CD4-positive, alpha-beta T cell treated with Interferon gamma for 1 hour (primary cell): ENCODE measurements around the gene ZIC4.

Experiments
- DNase-seq: peaks from one replicate; pipeline ENCODE4 v3.0.0-alpha.2; 2020

ZIC4 gene

GRCh38 chr3:147368561-147369221, 37.7 kb downstream of the ZIC4 start:
- no peak for DNase-seq

DNA sequence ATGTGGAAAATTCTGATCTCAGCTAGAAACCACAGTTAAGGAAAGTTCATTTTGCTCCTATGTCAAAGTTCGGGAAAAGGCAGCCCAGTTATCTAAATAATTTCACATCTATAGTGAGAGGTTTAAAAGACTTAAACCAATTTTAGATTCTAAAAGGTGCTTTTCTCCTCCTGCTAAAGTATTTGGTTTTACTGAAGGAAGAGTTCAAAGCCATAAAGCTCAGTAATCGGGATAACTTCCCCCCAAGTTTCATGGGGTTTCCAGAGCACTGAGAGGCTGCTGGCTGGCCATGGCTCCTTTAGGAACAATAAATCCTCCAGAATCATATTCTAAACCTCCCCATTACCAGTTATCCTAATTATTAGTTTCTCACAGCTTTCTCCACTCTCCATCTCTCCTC, 38.2 kb downstream of the ZIC4 start:
- no peak for DNase-seq

GRCh38 chr3:147367676-147368075, 38.7 kb downstream of the ZIC4 start:
- DNase-seq, result no peak

GRCh38 chr3:147365196-147366115, 40.9 kb downstream of the ZIC4 start:
- no peak for DNase-seq

GRCh38 chr3:147364771-147365170, 41.6 kb downstream of the ZIC4 start:
- no peak for DNase-seq

DNA sequence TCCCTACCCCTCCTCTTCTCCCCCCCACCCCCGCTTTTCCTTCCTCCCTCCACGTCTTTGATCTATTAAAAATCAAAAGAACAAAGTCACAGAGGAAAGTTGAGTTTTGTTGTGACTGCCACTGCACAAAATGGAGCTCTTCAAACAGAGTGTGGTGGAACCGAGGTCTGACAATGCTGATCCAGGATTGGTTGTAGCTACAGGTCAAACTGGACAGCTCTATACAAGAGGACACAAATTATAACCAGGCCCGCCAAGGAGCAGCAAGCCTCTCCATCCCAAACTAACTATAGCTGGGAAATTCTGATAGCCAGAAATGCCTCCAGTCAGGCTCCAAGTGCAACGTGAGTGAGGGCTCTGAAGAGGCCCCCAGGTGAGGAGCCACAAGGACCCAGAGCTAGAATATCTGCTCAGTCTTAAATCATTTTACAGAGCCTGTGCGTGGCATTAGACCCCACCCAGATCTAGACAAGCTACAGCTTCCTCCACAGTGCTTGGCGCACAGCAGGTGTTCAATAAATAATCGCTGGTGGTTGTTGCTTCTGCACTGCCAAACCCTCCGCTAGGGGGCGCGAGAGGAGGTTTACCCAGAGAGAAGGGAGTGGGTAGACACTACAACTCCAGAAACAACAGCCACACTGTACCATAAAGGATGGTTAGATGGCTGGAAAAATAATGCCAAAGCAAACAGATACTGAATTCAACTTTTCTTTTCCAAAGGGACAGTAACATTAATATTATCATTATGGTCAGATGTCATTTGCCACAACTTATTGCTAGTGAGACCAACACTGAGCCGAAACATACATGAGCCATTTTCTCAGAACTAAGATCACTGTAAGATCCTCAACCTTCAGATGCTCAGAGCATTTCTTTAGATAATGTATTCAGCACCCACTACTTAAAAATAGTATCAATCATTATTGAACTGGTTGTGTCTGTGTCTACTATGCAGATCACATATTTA, 44.6 kb downstream of the ZIC4 start:
- no peak for DNase-seq

- DNase-seq, result no peak
These were observed 45.5 kb downstream of the ZIC4 start for GRCh38 chr3:147360646-147361453.

- DNase-seq, result no peak
These were observed 46.3 kb downstream of the ZIC4 start for GRCh38 chr3:147360051-147360439.

- DNase-seq, result no peak
These were observed 46.9 kb downstream of the ZIC4 start for GRCh38 chr3:147359177-147360050.

DNA sequence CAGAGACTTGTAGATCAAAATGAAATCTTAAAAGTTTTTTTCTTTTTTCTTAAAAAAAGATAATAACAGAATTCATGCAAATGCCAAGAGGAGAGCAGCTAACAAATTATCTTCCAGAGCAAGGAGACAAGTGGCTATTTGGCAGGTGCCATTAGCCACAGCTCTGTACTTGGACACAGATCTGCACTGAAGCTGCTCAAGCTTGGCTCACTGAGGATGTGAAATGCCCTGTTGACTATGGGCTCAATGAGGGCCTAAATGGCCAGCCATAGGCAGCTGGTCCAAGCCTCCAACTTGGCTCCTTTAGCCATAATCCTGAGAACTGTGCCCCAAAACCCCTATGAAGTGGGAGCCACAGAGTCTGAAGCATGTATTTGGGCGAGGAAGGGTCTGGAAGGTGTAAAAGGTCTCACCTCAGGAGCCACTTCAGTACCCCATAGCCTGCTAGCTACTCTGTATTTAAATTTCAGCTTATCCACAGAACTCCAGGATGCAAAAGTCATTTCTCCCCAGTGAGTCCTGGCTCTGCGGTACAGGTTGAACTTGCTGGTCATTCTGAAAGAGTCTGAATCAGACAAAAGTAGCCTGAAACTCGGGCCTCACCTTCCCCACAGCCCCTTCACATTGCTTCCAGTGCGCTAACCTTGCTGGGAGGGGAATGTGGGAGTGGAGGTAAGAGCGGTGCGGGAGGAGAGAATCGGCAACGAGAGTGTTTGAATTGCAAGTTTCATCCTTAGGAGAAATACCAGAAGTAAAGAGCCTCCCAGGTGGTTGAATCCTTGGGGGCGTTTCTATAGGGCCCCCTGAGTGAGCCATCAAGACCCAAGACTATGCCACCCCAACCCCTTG, 48.0 kb downstream of the ZIC4 start:
- DNase-seq, result no peak

DNA sequence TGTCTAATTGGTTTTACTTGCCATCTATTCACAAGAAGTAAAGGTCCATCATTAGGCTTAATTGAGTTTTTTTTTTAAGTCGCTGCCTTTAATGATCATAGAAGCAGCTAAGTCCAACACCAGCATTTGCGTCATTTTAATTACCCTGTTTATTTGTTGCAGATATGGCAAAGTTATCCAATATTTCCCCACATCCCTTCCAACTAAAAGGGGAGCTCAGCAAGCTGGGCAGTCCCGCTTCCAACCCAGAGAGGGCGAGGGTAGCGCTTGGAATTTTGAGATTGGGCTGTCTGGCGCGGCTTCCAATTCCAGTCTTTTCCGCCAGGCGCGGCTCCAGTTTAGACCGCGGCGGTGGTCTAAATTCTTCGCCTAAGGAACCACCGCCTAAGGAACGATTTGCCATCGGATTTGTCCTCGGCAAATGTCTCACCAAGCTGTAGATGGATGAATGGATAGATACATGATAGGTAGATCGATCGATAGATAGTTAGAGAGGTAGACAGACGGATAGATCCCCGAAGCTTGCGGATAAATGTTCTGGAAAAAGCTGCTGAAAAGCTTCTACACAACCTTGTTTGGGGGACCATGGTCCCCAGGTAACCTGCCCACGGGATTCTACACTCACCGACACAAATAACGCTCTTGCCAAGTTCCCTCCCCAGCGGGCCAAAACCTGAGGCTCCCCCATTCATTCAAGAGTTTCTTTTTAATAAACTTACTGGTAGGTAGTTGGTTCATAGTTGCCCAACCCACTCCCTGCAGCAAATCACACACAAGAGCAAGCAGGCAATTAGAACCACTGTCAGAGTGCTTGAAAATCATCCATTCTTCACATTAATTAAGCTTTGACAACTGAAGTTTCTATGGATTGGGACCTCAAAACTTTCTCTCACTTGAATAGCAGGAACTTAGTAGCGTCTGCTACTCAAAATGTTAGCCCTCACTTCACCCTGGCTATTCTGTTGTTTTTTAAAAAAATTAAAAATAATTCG, 49.1 kb downstream of the ZIC4 start:
- DNase-seq, result no peak

- no peak for DNase-seq
These were observed 50.0 kb downstream of the ZIC4 start for GRCh38 chr3:147356145-147356908.

- no peak for DNase-seq
These were observed 50.6 kb downstream of the ZIC4 start for GRCh38 chr3:147355753-147356090.

DNA sequence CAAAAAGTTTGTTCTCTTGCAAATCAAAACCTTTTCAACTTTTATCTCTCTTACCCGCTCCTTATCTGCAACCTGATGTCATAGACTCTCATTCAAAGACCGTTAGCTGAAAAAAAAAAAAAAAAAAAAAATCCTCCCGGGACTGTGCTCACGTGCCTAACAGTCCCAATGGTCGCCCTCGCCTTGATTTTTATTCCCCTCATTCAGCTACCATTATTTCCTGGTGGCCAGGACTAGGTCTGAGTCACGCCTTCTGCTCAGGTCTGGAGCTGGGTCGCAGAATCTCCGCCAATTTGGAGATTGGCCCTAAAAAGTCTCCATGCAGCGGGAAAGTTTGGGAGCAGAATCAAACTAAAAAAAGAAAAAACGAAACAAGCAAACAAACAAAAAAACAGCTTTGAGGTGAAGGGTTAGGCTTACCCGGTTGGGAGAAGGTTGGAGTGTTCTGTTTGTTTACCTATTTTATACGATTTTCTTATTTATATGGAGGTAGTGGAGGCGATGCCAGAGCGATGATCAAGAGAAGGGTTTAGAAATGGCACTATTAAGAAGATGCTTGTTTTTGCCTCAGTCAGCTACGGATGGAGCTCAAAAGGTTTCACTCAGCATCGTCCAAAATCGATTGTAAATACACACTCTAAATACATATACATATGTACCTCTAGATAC, 51.1 kb downstream of the ZIC4 start:
- no peak for DNase-seq

DNA sequence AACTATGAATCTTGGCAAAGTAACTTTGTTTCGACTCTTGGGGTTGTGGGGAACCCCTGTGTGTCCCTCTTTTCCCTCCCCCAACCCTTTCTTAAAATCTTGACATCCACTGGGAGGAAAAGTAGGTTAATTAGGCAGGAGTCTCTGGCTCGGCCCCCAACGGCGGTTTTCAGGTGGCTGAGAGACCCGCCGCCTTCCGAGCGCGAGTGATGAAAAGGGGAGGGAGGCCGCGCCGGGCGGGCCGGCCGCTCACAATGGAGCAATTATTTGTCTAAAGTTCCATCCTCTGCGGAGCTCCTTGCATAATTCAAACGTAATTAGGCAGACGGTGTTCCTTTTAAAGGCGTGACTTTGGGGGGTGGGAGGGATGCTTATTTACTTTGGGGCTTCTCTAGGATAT, 51.7 kb downstream of the ZIC4 start:
- DNase-seq, result no peak

GRCh38 chr3:147351301-147351700, 55.0 kb downstream of the ZIC4 start:
- no peak for DNase-seq

DNA sequence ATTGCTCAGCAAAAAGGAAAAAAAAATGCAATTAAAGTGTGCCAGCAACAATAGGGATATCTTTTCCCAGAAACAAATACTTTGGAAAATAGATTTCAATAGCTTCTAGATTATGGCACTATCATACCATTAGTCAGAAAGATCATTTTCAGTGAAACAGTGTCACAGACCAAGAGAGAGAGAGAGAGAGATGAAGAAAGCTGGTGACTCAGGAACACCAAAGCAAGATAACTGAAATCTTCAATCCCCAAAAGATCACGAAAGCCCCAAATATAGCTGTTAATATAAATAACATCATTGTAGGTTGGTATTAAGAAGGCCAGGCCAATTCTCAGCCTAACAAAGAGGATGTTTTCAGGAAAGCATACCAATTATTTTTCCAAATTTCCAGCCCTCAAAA, 57.4 kb downstream of the ZIC4 start:
- no peak for DNase-seq

- DNase-seq, result no peak
These were observed 62.4 kb downstream of the ZIC4 start for GRCh38 chr3:147343926-147344325.
